ENCODE results near the gene DAPK1.

DNA sequence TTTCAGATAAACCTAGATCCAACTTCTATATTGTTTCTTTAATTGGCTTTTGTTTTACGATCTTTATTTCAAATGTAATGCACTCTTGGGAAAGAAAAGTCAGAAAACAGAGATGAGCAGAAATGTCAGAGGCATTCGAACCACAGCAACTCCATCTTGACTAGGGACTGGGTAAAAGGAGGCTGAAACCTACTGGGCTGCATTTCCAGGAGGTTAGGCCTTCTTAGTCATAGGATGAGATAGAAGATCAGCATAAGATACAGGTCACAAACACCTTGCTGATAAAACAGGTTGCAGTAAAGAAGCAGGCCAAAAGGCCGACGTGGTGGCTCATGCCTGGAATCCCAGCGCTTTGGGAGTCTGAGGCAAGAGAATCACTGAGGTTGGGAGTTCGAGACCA is 30.5 kb upstream of the DAPK1 start:
- TF ChIP-seq, protein P1, sequence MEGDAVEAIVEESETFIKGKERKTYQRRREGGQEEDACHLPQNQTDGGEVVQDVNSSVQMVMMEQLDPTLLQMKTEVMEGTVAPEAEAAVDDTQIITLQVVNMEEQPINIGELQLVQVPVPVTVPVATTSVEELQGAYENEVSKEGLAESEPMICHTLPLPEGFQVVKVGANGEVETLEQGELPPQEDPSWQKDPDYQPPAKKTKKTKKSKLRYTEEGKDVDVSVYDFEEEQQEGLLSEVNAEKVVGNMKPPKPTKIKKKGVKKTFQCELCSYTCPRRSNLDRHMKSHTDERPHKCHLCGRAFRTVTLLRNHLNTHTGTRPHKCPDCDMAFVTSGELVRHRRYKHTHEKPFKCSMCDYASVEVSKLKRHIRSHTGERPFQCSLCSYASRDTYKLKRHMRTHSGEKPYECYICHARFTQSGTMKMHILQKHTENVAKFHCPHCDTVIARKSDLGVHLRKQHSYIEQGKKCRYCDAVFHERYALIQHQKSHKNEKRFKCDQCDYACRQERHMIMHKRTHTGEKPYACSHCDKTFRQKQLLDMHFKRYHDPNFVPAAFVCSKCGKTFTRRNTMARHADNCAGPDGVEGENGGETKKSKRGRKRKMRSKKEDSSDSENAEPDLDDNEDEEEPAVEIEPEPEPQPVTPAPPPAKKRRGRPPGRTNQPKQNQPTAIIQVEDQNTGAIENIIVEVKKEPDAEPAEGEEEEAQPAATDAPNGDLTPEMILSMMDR (IDR thresholded peaks at IDR 0.05; ENCODE audit: poor library complexity, severe bottlenecking): no peak
- TF ChIP-seq EZH2 (IDR thresholded peaks at IDR 0.05; ENCODE audit: borderline replicate concordance, insufficient read depth, low read length, poor library complexity, severe bottlenecking) (no peak), EP300 (conservative IDR thresholded peaks at IDR 0.05; ENCODE audit: poor library complexity, severe bottlenecking) (no peak), TAF1 (IDR thresholded peaks at IDR 0.05; ENCODE audit: low read depth) (no peak), RAD21 (conservative IDR thresholded peaks at IDR 0.05) (no peak)
- TF ChIP-seq, protein P2, sequence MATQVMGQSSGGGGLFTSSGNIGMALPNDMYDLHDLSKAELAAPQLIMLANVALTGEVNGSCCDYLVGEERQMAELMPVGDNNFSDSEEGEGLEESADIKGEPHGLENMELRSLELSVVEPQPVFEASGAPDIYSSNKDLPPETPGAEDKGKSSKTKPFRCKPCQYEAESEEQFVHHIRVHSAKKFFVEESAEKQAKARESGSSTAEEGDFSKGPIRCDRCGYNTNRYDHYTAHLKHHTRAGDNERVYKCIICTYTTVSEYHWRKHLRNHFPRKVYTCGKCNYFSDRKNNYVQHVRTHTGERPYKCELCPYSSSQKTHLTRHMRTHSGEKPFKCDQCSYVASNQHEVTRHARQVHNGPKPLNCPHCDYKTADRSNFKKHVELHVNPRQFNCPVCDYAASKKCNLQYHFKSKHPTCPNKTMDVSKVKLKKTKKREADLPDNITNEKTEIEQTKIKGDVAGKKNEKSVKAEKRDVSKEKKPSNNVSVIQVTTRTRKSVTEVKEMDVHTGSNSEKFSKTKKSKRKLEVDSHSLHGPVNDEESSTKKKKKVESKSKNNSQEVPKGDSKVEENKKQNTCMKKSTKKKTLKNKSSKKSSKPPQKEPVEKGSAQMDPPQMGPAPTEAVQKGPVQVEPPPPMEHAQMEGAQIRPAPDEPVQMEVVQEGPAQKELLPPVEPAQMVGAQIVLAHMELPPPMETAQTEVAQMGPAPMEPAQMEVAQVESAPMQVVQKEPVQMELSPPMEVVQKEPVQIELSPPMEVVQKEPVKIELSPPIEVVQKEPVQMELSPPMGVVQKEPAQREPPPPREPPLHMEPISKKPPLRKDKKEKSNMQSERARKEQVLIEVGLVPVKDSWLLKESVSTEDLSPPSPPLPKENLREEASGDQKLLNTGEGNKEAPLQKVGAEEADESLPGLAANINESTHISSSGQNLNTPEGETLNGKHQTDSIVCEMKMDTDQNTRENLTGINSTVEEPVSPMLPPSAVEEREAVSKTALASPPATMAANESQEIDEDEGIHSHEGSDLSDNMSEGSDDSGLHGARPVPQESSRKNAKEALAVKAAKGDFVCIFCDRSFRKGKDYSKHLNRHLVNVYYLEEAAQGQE (IDR thresholded peaks at IDR 0.05; ENCODE audit: borderline replicate concordance): no peak
